Measurements from ENCODE around the gene KRTAP12-2. TPM values are rescaled to one million over a fixed set of nuclear protein-coding genes. Genes with fewer than 3 reads are reported as not detected.

KRTAP12-2 gene
- total RNA-seq, 3 donors from 2014 or later = not detected

- Histone ChIP-seq H3K4me1 (ENCODE audit: low read depth) (no peaks in the 10 kb centered on the region), H3K36me3 (ENCODE audit: low read depth) (no peaks in the 10 kb centered on the region), H3K9me3 (no peaks in the 10 kb centered on the region), H3K4me3 (no peak overlapping the region)
- intact Hi-C loops (cut with DNase I, micrococcal nuclease) = no loop called here
- DNase-seq (no peak), ATAC-seq (no peak)
- no peak for TF ChIP-seq CTCF (IDR thresholded peaks at IDR 0.05)
Measured at GRCh38 chr21:44681152-44681551, 14.4 kb upstream of the KRTAP12-2 start.

- no peaks in the 10 kb centered on the region for H3K9me3 ChIP-seq
- DNase-seq (no peak), ATAC-seq (no peak)
- no peaks in the 10 kb centered on the region for H3K36me3 ChIP-seq (ENCODE audit: low read depth)
- no peak for TF ChIP-seq CTCF (IDR thresholded peaks at IDR 0.05)
- intact Hi-C loops (cut with DNase I, micrococcal nuclease) = no loop called here
- no peak overlapping the region for H3K4me3 ChIP-seq
- H3K4me1 ChIP-seq (ENCODE audit: low read depth) = no peaks in the 10 kb centered on the region
Measured at GRCh38 chr21:44677881-44678280, 11.2 kb upstream of the KRTAP12-2 start.

GRCh38 chr21:44671911-44672310 is 5.2 kb upstream of the KRTAP12-2 start:
- no peak overlapping the region for H3K4me3 ChIP-seq
- H3K4me1 ChIP-seq (ENCODE audit: low read depth) = no peaks in the 10 kb centered on the region
- peaks cover 7% of the 10 kb centered on the region for H3K9me3 ChIP-seq
- no peak for TF ChIP-seq CTCF (IDR thresholded peaks at IDR 0.05)
- no peaks in the 10 kb centered on the region for H3K36me3 ChIP-seq (ENCODE audit: low read depth)
- ATAC-seq (no peak), DNase-seq (no peak)
- intact Hi-C loops (cut with DNase I, micrococcal nuclease) = no loop called here

- peaks cover 7% of the 10 kb centered on the region for H3K9me3 ChIP-seq
- no peak for DNase-seq
- intact Hi-C loops (cut with DNase I, micrococcal nuclease) = no loop called here
- no peak for ATAC-seq
- H3K4me1 ChIP-seq (ENCODE audit: low read depth) = no peaks in the 10 kb centered on the region
- TF ChIP-seq CTCF (IDR thresholded peaks at IDR 0.05) = no peak
- H3K4me3 ChIP-seq = no peak overlapping the region
- H3K36me3 ChIP-seq (ENCODE audit: low read depth) = no peaks in the 10 kb centered on the region
Measured at GRCh38 chr21:44670642-44671432, 4.1 kb upstream of the KRTAP12-2 start.

- no peak for TF ChIP-seq CTCF (IDR thresholded peaks at IDR 0.05)
- Histone ChIP-seq H3K4me3 (no peak overlapping the region), H3K4me1 (ENCODE audit: low read depth) (no peaks in the 10 kb centered on the region), H3K9me3 (peaks cover 7% of the 10 kb centered on the region), H3K36me3 (ENCODE audit: low read depth) (no peaks in the 10 kb centered on the region)
- no peak for DNase-seq
- intact Hi-C loops (cut with DNase I, micrococcal nuclease) = no loop called here
- no peak for ATAC-seq
Measured at GRCh38 chr21:44667612-44668011, 885 bp upstream of the KRTAP12-2 start.
